GM23338 (cell line): ENCODE data around the gene IMMP2L. TPM values are rescaled to one million over a fixed set of nuclear protein-coding genes. Genes with fewer than 3 reads are reported as not detected.

ENCODE experiments used
- ATAC-seq: fragments of 200-7000 bp; cut with Tn5 transposase; 3 replicates; pipeline ENCODE4 v1.9.1; 2020
- DNase-seq: peaks from one replicate; pipeline ENCODE4 v3.0.0-alpha.2; 2015; ENCODE audit warnings: low spot score
- H2AFZ ChIP-seq: fragments of 200-600 bp; sonication (generic); 2 replicates; pipeline ENCODE4 v1.8.0; 2016; ENCODE audit warnings: antibody characterized with exemption, mild to moderate bottlenecking, moderate library complexity
- H3F3A ChIP-seq: fragments of 200-600 bp; sonication (generic); replicated peaks from 2 replicates; pipeline ENCODE4 v1.8.0; 2017; ENCODE audit warnings: antibody characterized with exemption, mixed run types, low read depth
- H3K27ac ChIP-seq: fragments of 200-600 bp; sonication (generic); 2 replicates; pipeline ENCODE4 v1.6.1; 2016; ENCODE audit warnings: low read depth
- H3K27me3 ChIP-seq: fragments of 200-600 bp; sonication (generic); 2 replicates; pipeline ENCODE4 v1.8.0; 2016; ENCODE audit warnings: mild to moderate bottlenecking, mixed run types, moderate library complexity; ENCODE audit not compliant: insufficient read depth
- H3K36me3 ChIP-seq: fragments of 200-600 bp; sonication (generic); 2 replicates; pipeline ENCODE4 v1.8.0; 2016; ENCODE audit warnings: mild to moderate bottlenecking; ENCODE audit not compliant: insufficient read depth
- H3K4me1 ChIP-seq: fragments of 200-600 bp; sonication (generic); 2 replicates; pipeline ENCODE4 v1.8.0; 2016; ENCODE audit warnings: mild to moderate bottlenecking, moderate library complexity; ENCODE audit not compliant: insufficient read depth
- H3K4me2 ChIP-seq: fragments of 200-600 bp; sonication (generic); 2 replicates; pipeline ENCODE4 v1.7.1; 2017; ENCODE audit warnings: mixed run types
- H3K4me3 ChIP-seq: fragments of 200-600 bp; sonication (generic); 2 replicates; pipeline ENCODE4 v1.6.1; 2016; ENCODE audit warnings: mixed run types
- H3K79me2 ChIP-seq: fragments of 200-600 bp; sonication (generic); replicated peaks from 2 replicates; pipeline ENCODE4 v1.8.0; 2017; ENCODE audit warnings: mild to moderate bottlenecking; ENCODE audit not compliant: insufficient read depth
- H3K9me2 ChIP-seq: fragments of 200-600 bp; sonication (generic); 2 replicates; pipeline ENCODE4 v1.8.0; 2017; ENCODE audit not compliant: insufficient read depth
- H4K20me1 ChIP-seq: fragments of 200-600 bp; sonication (generic); replicated peaks from 2 replicates; pipeline ENCODE4 v1.8.0; 2017; ENCODE audit warnings: mild to moderate bottlenecking; ENCODE audit not compliant: insufficient read depth
- H3K27ac Mint-ChIP-seq: 2 replicates; pipeline ENCODE4 v1.8.0; 2020; ENCODE audit warnings: inconsistent platforms, mild to moderate bottlenecking, moderate library complexity, mixed read lengths
- H3K27me3 Mint-ChIP-seq: 3 replicates; pipeline ENCODE4 v1.8.0; 2022; ENCODE audit warnings: low read depth, mild to moderate bottlenecking, moderate library complexity, mixed read lengths, inconsistent platforms; ENCODE audit not compliant: insufficient read depth, poor library complexity
- H3K36me3 Mint-ChIP-seq: 3 replicates; pipeline ENCODE4 v1.8.0; 2021; ENCODE audit warnings: low read depth, mild to moderate bottlenecking, inconsistent platforms, moderate library complexity, mixed read lengths
- H3K4me1 Mint-ChIP-seq: 3 replicates; pipeline ENCODE4 v1.8.0; 2020; ENCODE audit warnings: mild to moderate bottlenecking, inconsistent platforms, mixed read lengths
- H3K4me3 Mint-ChIP-seq: 3 replicates; pipeline ENCODE4 v1.8.0; 2021; ENCODE audit warnings: moderate library complexity, mild to moderate bottlenecking, inconsistent platforms, mixed read lengths
- H3K9me3 Mint-ChIP-seq: 3 replicates; pipeline ENCODE4 v1.8.0; 2020; ENCODE audit warnings: moderate library complexity, mild to moderate bottlenecking, inconsistent platforms, mixed read lengths
- CREB1 ChIP-seq: fragments of 250-450 bp; sonication (Bioruptor Pico); IDR thresholded peaks from 2 replicates; pipeline ENCODE4 v1.5.0; 2020; ENCODE audit warnings: low read depth, mild to moderate bottlenecking, moderate library complexity
- CTCF ChIP-seq, 2 experiments: fragments of 200-600 bp in 1 of 2; sonication (generic) in 1 of 2; conservative IDR thresholded peaks; 2 replicates each; pipeline versions ENCODE4 v1.5.1 to v1.6.1; 2016 to 2017; ENCODE audit warnings: antibody characterized with exemption in 2 of 2, low read depth in 2 of 2, mild to moderate bottlenecking in 2 of 2, moderate library complexity in 1 of 2
- EZH2 ChIP-seq: fragments of 200-600 bp; sonication (generic); IDR thresholded peaks from one replicate; pipeline ENCODE4 v1.8.0; 2017; ENCODE audit warnings: antibody characterized with exemption, mild to moderate bottlenecking, low read depth; ENCODE audit not compliant: unreplicated experiment
- EZH2phosphoT487 ChIP-seq: fragments of 200-600 bp; sonication (generic); IDR thresholded peaks from one replicate; pipeline ENCODE4 v1.8.1; 2018; ENCODE audit warnings: antibody characterized with exemption; ENCODE audit not compliant: unreplicated experiment
- JUNB ChIP-seq: IDR thresholded peaks from one replicate; pipeline ENCODE4 v1.6.1; 2016; ENCODE audit warnings: antibody characterized with exemption; ENCODE audit not compliant: unreplicated experiment
- NANOG ChIP-seq: IDR thresholded peaks from 2 replicates; pipeline ENCODE4 v1.6.1; 2016; ENCODE audit warnings: antibody characterized with exemption, borderline replicate concordance
- POLR2AphosphoS5 ChIP-seq: IDR thresholded peaks from 2 replicates; pipeline ENCODE4 v1.6.1; 2016; ENCODE audit warnings: antibody characterized with exemption, low read depth
- REST ChIP-seq: IDR thresholded peaks from one replicate; pipeline ENCODE4 v1.6.1; 2018; ENCODE audit warnings: antibody characterized with exemption; ENCODE audit not compliant: unreplicated experiment
- STAT1 ChIP-seq: IDR thresholded peaks from one replicate; pipeline ENCODE4 v1.6.1; 2016; ENCODE audit warnings: antibody characterized with exemption; ENCODE audit not compliant: unreplicated experiment
- ZNF114 ChIP-seq: fragments of 250-450 bp; sonication (Bioruptor Pico); IDR thresholded peaks from 2 replicates; pipeline ENCODE4 v1.5.0; 2020; ENCODE audit warnings: mild to moderate bottlenecking, moderate library complexity
- ZNF331 ChIP-seq: fragments of 250-450 bp; sonication (Bioruptor Pico); IDR thresholded peaks from 2 replicates; pipeline ENCODE4 v1.5.0; 2020; ENCODE audit warnings: low read depth, mild to moderate bottlenecking, moderate library complexity
- polyA plus RNA-seq: library from polyadenylated mRNA; unstranded; fragments of >200 nt; fragmentation: Nextera tagmentation; extraction: Ambion mirVana; gene quantifications from 2 replicates; pipeline ENCODE4 v1.2.1, GENCODE V29; 2016
- total RNA-seq: library from RNA; depleted of rRNA; stranded (reverse); fragments of >200 nt; shearing (Covaris generic); gene quantifications from 2 replicates; pipeline ENCODE4 v1.2.3, GENCODE V29; 2014
- TF ChIP-seq, protein P1 (sequence below): fragments of 250-450 bp; sonication (Bioruptor Pico); IDR thresholded peaks from 2 replicates; pipeline ENCODE4 v1.5.0; 2020; ENCODE audit warnings: mild to moderate bottlenecking, moderate library complexity
- TF ChIP-seq, protein P2 (sequence below): IDR thresholded peaks from 2 replicates; pipeline ENCODE4 v1.6.1; 2016; ENCODE audit warnings: antibody characterized with exemption

Gene IMMP2L
- total and polyA plus RNA-seq, 2 experiments from 2014 or later: 7.3 to 14.0 TPM

DNA sequence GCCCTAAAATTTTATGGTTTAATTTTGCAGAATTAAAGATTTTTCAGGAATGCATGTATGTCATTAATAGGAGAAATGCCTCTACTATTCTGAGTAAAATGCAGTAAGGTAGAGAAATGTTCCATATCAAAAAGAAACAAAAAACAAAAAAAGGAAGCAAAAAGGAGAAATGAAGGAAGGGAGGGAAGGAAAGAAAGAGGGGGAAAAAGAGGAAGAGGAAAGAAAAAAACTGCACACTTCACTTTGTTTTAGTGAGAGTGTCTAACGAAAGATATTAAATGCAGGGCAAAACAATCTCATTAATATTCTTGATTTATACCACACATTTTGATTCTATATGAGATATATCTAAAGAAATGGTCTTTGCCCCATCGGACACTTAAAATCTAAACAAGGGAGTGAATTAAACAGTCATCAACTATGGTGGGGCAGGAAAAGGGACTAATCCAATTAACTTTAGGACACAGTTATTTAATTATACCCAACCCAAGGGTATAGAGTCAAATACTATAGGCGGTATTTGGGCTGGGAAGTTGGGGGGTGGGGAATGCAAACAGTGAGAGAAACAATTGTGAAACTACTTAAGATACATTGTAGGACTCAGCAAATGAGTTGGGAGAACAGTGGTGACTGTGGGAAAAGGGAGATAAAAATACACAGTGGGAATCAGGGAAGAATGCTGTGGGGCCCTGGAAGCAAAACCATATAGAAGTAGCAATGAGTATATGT lies 27.0 kb downstream of the IMMP2L start:
- Histone ChIP-seq H3K4me2 (no peak overlapping the region), H3K4me1 (peaks cover 5% of the 10 kb centered on the region; the same call in 1 of the 2 replicates), H3F3A (no peaks in the 10 kb centered on the region), H3K27me3 (no peaks in the 10 kb centered on the region), H3K9me2 (no peaks in the 10 kb centered on the region), H2AFZ (no peak overlapping the region), H4K20me1 (no peaks in the 10 kb centered on the region; the same call in 1 of the 2 replicates), H3K79me2 (no peaks in the 10 kb centered on the region), H3K36me3 (no peaks in the 10 kb centered on the region), H3K27ac (no peak overlapping the region), H3K4me3 (no peak overlapping the region)
- Mint-ChIP-seq H3K4me1 (peaks cover 10% of the 10 kb centered on the region; the same call in 2 of the 3 replicates), H3K27ac (peak overlapping the region; percentile 59; the same call in 1 of the 2 replicates), H3K36me3 (no peaks in the 10 kb centered on the region; the same call in 2 of the 3 replicates), H3K9me3 (no peaks in the 10 kb centered on the region), H3K27me3 (no peaks in the 10 kb centered on the region), H3K4me3 (no peak overlapping the region)
- ATAC-seq (peak; percentile 40; the same call in 2 of the 3 replicates), DNase-seq (peak; percentile 14)
- TF ChIP-seq STAT1: no peak
- no peak for TF ChIP-seq NANOG
- no peak for TF ChIP-seq CREB1
- TF ChIP-seq, protein P1, sequence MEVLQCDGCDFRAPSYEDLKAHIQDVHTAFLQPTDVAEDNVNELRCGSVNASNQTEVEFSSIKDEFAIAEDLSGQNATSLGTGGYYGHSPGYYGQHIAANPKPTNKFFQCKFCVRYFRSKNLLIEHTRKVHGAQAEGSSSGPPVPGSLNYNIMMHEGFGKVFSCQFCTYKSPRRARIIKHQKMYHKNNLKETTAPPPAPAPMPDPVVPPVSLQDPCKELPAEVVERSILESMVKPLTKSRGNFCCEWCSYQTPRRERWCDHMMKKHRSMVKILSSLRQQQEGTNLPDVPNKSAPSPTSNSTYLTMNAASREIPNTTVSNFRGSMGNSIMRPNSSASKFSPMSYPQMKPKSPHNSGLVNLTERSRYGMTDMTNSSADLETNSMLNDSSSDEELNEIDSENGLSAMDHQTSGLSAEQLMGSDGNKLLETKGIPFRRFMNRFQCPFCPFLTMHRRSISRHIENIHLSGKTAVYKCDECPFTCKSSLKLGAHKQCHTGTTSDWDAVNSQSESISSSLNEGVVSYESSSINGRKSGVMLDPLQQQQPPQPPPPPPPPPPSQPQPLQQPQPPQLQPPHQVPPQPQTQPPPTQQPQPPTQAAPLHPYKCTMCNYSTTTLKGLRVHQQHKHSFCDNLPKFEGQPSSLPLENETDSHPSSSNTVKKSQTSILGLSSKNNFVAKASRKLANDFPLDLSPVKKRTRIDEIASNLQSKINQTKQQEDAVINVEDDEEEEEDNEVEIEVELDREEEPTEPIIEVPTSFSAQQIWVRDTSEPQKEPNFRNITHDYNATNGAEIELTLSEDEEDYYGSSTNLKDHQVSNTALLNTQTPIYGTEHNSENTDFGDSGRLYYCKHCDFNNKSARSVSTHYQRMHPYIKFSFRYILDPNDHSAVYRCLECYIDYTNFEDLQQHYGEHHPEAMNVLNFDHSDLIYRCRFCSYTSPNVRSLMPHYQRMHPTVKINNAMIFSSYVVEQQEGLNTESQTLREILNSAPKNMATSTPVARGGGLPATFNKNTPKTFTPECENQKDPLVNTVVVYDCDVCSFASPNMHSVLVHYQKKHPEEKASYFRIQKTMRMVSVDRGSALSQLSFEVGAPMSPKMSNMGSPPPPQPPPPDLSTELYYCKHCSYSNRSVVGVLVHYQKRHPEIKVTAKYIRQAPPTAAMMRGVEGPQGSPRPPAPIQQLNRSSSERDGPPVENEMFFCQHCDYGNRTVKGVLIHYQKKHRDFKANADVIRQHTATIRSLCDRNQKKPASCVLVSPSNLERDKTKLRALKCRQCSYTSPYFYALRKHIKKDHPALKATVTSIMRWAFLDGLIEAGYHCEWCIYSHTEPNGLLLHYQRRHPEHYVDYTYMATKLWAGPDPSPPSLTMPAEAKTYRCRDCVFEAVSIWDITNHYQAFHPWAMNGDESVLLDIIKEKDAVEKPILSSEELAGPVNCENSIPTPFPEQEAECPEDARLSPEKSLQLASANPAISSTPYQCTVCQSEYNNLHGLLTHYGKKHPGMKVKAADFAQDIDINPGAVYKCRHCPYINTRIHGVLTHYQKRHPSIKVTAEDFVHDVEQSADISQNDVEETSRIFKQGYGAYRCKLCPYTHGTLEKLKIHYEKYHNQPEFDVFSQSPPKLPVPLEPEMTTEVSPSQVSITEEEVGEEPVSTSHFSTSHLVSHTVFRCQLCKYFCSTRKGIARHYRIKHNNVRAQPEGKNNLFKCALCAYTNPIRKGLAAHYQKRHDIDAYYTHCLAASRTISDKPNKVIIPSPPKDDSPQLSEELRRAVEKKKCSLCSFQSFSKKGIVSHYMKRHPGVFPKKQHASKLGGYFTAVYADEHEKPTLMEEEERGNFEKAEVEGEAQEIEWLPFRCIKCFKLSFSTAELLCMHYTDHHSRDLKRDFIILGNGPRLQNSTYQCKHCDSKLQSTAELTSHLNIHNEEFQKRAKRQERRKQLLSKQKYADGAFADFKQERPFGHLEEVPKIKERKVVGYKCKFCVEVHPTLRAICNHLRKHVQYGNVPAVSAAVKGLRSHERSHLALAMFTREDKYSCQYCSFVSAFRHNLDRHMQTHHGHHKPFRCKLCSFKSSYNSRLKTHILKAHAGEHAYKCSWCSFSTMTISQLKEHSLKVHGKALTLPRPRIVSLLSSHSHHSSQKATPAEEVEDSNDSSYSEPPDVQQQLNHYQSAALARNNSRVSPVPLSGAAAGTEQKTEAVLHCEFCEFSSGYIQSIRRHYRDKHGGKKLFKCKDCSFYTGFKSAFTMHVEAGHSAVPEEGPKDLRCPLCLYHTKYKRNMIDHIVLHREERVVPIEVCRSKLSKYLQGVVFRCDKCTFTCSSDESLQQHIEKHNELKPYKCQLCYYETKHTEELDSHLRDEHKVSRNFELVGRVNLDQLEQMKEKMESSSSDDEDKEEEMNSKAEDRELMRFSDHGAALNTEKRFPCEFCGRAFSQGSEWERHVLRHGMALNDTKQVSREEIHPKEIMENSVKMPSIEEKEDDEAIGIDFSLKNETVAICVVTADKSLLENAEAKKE (CRISPR knock-in tag): no peak
- no peak for TF ChIP-seq CTCF (conservative IDR thresholded peaks at IDR 0.05; ENCODE audit: low read depth in 2 of 2)
- TF ChIP-seq JUNB: no peak
- TF ChIP-seq EZH2phosphoT487: no peak
- TF ChIP-seq REST: no peak
- no peak for TF ChIP-seq ZNF114 (CRISPR knock-in tag)
- TF ChIP-seq ZNF331 (CRISPR knock-in tag): no peak
- TF ChIP-seq, protein P2, sequence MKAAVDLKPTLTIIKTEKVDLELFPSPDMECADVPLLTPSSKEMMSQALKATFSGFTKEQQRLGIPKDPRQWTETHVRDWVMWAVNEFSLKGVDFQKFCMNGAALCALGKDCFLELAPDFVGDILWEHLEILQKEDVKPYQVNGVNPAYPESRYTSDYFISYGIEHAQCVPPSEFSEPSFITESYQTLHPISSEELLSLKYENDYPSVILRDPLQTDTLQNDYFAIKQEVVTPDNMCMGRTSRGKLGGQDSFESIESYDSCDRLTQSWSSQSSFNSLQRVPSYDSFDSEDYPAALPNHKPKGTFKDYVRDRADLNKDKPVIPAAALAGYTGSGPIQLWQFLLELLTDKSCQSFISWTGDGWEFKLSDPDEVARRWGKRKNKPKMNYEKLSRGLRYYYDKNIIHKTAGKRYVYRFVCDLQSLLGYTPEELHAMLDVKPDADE: no peak
- TF ChIP-seq EZH2: no peak
- no peak for TF ChIP-seq POLR2AphosphoS5
